Medulla oblongata (tissue), 1 donor: Measurements from ENCODE around the gene CFB.
"Not testable (repeated sequence)": the region's sequence is repeated elsewhere in the genome, so short reads cannot be mapped to it uniquely, and the experiment has no call there.

Experiments used
- DNase-seq: peaks from one replicate; pipeline ENCODE4 v3.0.0-alpha.2; 2015; ENCODE audit errors: extremely low spot score

CFB gene

GRCh38 chr6:31945507-31946369, at the start of gene CFB:
TSS of gene CFB (plus strand) at chr6:31946095. CDS start at chr6:31946222, 127 bp downstream.
- DNase-seq, result peak; percentile 23

DNA sequence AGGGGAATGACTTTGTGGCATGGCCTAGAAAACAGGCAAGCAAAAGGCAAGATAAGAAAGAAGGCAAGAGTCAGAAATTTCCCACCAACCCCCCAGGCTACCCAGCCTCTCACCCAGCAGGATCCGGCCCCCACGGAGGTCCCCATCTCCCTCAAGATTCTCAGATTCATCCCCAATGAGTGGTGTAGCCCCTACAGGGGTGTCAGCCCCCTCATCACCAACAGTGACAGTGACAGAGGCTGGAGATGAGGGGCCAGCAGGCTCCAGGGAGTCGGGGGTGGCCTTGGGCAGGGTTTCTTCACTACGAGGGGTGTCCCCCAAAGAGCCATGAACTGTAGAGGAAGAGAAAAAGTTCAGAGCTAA, 49.4 kb upstream of the CFB start:
- no peak for DNase-seq

- no peak for DNase-seq
Measured at GRCh38 chr6:31896856-31897611, 48.9 kb upstream of the CFB start.

- peak; percentile 93 for DNase-seq
Measured at GRCh38 chr6:31897612-31898382, 48.1 kb upstream of the CFB start, which contains the start of gene EHMT2. TSS of gene EHMT2 (minus strand) at chr6:31897698. CDS start at chr6:31897677, 21 bp downstream.

DNA sequence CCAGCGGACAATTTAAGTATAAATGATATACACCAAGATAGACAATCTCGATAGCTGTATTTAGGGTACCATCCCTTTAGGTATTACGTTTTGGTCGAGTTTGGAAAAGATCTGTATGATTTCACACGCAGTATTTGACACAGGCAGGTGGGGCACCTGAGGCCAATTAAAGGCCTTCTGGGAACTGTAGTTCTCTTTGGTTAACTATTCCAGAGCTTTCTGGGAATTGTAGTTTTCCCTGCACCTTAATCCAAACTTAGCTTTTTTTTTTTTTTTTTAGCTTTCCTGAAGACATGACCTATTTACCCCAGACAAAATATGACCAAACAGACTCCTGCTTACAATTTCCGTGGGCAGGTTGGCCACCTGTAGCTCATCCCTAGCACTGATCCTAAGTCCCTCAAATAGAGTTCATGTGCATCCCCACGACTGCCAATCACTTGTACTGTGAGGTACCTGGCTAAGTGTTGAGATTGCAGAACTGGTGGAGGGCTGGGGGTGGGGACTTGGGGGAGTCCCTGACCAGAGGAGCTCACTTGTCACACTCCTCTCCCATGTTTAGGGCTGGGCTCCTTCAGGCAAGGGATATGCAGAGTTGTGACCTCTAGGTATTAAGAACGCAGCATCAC, 47.4 kb upstream of the CFB start:
- peak; percentile 70 for DNase-seq

- no peak for DNase-seq
Measured at GRCh38 chr6:31899215-31899614, 46.7 kb upstream of the CFB start.

DNA sequence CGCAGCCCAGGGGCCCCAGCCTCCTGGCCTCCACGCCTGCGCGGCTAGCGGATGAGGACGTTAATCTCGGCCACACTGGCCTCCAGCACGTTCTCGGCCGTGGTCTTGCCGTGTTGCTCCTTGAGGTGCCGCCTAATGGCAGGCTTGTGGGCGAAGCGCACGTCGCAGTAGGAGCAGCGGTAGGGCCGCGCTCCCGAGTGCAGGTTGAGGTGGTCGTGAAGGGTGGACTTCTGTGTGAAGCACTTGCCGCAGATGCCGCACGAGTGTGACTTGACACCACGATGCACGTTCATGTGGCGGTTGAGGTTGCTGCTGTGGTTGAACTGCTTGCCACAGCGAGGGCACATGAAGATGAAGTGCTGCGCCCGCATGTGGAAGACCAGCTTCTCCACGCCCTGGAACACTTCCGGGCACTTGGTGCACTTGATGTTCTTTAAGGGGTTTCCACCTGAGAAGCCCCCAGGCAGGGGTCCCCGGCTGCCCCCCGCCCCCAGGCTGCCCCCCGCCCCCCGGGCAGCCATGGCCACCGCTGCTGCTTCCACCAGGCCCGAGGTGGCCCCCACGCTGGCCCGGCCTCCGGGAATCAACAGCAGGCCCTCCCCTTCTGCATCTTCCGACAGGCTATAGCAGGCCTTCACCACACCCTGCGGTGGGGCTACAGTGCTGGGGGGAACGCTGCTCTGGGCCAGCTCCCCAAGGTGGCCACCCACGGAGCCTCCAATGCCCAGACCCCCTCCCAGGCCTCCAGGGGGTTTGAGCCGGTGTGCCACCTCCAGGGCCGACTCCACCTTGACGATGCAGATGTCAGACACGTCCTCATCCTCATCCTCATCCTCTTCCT, 45.8 kb upstream of the CFB start:
- DNase-seq, result no peak

DNA sequence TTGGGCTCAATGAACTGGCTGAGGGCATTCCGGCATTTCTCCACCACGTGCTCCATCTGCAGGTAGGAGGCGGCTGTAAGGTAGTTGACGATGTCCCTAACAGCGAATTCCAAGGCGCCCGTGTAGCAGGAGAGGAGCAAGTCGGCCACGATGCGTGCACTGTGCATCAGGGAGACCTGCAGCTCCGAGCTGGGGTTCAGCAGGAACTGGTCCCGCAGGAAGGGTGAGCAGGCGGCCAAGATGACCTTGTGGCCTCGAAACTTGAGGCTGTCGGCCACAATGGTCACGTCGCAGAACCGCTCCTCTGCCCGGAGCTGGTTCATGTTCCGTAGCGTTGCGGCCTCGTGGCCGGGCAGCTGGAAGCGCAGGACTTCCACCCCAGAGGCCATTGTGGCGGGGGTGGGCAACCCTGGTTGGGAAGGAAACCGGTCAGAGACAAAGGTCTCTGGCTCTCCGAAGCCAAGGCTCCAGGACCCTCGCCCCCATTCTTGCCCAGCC, 44.9 kb upstream of the CFB start:
- peak; percentile 9 for DNase-seq

- peak; percentile 38 for DNase-seq
Measured at GRCh38 chr6:31901415-31901952, 44.4 kb upstream of the CFB start.

- DNase-seq, result peak; percentile 97
Measured at GRCh38 chr6:31901953-31902643, 43.8 kb upstream of the CFB start, which contains the start of gene ZBTB12. TSS of gene ZBTB12 (minus strand) at chr6:31902086. CDS start at chr6:31901305, 781 bp downstream.

GRCh38 chr6:31903957-31904356, 41.9 kb upstream of the CFB start:
- DNase-seq, result no peak

DNA sequence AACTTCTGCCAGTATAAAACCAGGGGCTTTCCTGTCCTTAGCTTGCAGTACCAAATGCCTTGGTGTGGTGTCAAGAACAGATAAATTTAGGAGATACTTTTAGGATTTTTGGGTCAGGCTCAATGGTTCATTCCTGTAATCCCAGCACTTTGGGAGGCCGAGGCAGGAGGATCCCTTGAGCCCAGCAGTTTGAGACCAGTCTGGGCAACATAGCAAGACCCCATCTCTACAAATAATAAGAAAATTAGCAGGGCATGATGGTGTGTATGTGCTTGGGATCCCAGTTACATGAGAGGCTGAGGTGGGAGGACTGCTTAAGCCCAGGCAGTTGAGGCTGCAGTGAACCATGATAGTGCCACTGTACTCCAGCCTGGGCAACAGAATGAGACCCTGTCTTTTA, 40.9 kb upstream of the CFB start:
- DNase-seq, result no peak

GRCh38 chr6:31906122-31906521, 39.8 kb upstream of the CFB start:
- no peak for DNase-seq

- DNase-seq, result not testable (repeated sequence)
Measured at GRCh38 chr6:31906727-31907126, 39.2 kb upstream of the CFB start.

DNA sequence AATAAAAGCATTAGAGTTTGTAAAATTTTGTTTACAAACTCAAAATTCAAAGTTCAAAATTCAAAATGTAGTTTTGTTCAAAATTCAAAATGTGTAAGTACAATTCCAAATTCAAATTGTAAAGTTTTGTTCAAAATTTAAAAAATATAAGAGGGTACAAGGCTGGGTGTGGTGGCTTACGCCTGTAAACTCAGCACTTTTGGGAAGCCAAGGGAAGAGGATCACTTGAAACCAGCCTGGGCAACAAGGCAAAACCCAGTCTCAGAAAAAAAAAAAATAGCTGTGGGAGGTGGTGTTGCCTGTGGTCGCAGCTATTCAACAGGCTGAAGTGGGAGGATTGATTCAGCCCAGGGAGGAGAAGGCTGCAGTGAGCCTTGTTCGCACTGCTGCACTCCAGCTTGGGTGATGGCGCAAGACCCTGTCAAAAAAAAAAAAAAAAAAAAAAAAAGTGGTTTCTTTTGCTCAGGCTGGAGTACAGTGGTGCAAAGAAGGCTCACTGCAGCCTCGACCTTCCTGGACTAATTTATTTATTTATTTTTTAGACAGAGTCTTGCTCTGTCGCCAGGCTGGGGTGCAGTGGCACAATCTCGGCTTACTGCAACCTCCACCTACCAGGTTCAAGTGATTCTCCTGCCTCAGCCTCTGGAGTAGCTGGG, 38.6 kb upstream of the CFB start:
- DNase-seq, result no peak

DNA sequence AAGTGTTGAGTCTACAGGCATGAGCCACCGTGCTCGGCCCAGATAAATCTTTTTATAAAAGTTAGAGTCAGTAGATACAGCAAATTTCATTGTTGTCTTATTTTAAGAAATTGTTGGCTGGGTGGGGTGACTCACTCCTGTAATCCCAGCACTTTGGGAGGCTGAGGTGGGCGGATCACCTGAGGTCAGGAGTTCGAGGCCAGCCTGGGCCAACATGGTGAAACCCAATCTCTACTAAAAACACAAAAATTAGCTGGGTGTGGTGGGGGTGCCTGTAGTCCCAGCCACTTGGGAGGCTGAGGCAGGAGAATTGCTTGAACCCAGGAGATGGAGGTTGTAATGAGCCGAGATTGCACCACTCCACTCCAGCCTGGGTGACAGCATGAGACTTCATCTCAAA, 37.6 kb upstream of the CFB start:
- DNase-seq, result not testable (repeated sequence)

- no peak for DNase-seq
Measured at GRCh38 chr6:31908791-31909190, 37.1 kb upstream of the CFB start.

DNA sequence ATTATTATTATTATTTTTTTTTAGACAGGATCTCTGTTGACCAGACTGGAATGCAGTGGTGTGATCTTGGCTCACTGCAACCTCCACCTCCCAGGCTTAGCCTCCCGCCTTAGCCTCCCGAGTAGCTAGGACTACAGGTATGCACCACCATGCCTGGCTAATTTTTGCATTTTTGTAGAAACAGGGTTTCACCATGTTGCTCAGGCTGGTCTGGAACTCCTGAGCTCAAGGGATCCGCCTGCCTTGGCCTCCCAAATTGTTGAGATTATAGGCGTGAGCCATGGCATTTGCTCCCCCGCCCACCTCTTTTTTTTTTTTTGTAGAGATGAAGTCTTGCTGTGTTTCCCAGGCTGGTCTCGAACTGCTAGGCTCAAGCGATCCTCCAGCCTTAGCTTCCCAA, 36.6 kb upstream of the CFB start:
- not testable (repeated sequence) for DNase-seq
